Uterus (tissue), 4 donors: ENCODE results near the gene NECAB2. TPM values are rescaled to one million over a fixed set of nuclear protein-coding genes. Genes with fewer than 3 reads are reported as not detected.

Experiments
- DNase-seq, 2 donors: peaks; one replicate each; pipeline ENCODE4 v3.0.0-alpha.2; 2019 to 2020
- H3K27ac ChIP-seq, 2 donors: fragments of 200-600 bp; sonication (generic); 1 replicate in 1 of 2; 2 replicates in 1 of 2; pipeline ENCODE4 v1.5.1; 2016 to 2018
- H3K27me3 ChIP-seq, 2 donors: fragments of 200-600 bp; sonication (generic); one replicate each; pipeline ENCODE4 v1.5.1; 2018 to 2019; ENCODE audit warnings: control low read depth in 1 of 2
- H3K36me3 ChIP-seq, 2 donors: fragments of 200-600 bp; sonication (generic); one replicate each; pipeline ENCODE4 v1.5.1; 2019; ENCODE audit warnings: control low read depth in 1 of 2
- H3K4me1 ChIP-seq, 2 donors: fragments of 200-600 bp; sonication (generic); one replicate each; pipeline ENCODE4 v1.5.1; 2018 to 2019; ENCODE audit warnings: control low read depth in 1 of 2
- H3K4me3 ChIP-seq, 2 donors: fragments of 200-600 bp; sonication (generic); 1 replicate in 1 of 2; 2 replicates in 1 of 2; pipeline ENCODE4 v1.5.1; 2018 to 2019; ENCODE audit warnings: mild to moderate bottlenecking in 1 of 2
- H3K9me3 ChIP-seq, 2 donors: fragments of 200-600 bp; sonication (generic); one replicate each; pipeline ENCODE4 v1.5.1; 2019; ENCODE audit warnings: control low read depth in 1 of 2
- POLR2A ChIP-seq, 2 donors: fragments of 450-650 bp; IDR thresholded peaks; one replicate each; pipeline ENCODE4 v1.6.1; 2016; ENCODE audit warnings: antibody characterized with exemption in 2 of 2, mild to moderate bottlenecking in 1 of 2, moderate library complexity in 1 of 2
- intact Hi-C: fragments of 100-400 bp; cut with DNase I; formaldehyde crosslinking; loops from one replicate; pipeline ENCODE4 v1.15.1; 2023; ENCODE audit warnings: low total_unique reads
- total RNA-seq, 4 donors: library from RNA; depleted of rRNA in 3 of 4; stranded (reverse); fragments of >200 nt in 3 of 4; gene quantifications; one replicate each; pipeline versions ENCODE4 v1.1.0 to v1.2.4, GENCODE V29; 2014 to 2023
- TF ChIP-seq, protein P1 (sequence below), 4 experiments: fragments of 200-600 bp in 2 of 4; fragments of 450-650 bp in 2 of 4; sonication (generic) in 2 of 4; IDR thresholded peaks; one replicate each; pipeline ENCODE4 v1.5.1; 2016 to 2019; ENCODE audit warnings: antibody characterized with exemption in 4 of 4, mild to moderate bottlenecking in 2 of 4, moderate library complexity in 1 of 4
- donor health status: DM: yes; HTN: yes; CAD: no.

The NECAB2 gene
- total RNA-seq, 4 donors from 2014 or later, result 1.1 to 1.4 TPM; not detected in 2

DNA sequence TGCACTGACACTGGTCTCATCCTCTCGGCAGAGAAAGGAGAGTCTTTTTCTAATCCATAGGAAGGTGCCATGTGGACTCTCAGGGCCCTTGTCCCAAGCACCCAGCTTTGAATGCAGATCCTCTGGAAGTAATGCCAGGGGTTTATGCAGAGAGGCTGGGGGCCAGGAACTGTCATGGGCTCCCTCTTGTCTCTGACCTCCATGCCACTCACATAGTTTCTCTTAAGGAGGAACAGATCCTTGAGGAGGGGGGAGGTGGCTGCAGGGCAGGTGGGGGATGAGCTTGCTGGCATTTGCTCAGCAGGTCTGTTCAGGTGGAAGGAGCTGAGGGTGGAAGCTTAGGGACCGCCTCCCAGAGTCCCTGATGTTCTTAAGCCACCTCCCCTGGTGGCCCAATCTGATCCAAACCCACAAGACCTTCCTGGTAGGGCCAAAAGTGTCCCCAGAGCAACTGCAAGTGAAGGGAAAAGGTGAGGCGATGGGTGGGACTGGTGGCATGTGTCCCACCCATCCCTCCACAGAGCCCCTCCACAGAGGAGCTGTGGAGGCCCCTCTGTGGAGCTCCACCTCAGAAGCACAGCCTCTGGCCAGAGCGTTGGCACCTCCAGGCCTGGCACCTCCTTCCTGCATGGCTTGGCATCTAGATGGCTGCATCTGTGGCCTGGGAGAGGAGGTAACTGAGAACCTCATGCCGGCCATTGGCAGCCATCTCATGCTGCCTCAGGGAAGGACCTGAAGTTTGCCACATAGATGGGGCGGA lies 9.2 kb downstream of the NECAB2 start:
- intact Hi-C loops, result no loop called here
- Histone ChIP-seq H3K27ac (no peak overlapping the region), H3K9me3 (no peaks in the 10 kb centered on the region), H3K27me3 (no peaks in the 10 kb centered on the region), H3K36me3 (no peaks in the 10 kb centered on the region), H3K4me3 (no peak overlapping the region), H3K4me1 (no peaks in the 10 kb centered on the region)
- no peak for TF ChIP-seq POLR2A (IDR thresholded peaks at IDR 0.05)
- TF ChIP-seq, protein P1, sequence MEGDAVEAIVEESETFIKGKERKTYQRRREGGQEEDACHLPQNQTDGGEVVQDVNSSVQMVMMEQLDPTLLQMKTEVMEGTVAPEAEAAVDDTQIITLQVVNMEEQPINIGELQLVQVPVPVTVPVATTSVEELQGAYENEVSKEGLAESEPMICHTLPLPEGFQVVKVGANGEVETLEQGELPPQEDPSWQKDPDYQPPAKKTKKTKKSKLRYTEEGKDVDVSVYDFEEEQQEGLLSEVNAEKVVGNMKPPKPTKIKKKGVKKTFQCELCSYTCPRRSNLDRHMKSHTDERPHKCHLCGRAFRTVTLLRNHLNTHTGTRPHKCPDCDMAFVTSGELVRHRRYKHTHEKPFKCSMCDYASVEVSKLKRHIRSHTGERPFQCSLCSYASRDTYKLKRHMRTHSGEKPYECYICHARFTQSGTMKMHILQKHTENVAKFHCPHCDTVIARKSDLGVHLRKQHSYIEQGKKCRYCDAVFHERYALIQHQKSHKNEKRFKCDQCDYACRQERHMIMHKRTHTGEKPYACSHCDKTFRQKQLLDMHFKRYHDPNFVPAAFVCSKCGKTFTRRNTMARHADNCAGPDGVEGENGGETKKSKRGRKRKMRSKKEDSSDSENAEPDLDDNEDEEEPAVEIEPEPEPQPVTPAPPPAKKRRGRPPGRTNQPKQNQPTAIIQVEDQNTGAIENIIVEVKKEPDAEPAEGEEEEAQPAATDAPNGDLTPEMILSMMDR (IDR thresholded peaks at IDR 0.05), result no peak
- no peak for DNase-seq

DNA sequence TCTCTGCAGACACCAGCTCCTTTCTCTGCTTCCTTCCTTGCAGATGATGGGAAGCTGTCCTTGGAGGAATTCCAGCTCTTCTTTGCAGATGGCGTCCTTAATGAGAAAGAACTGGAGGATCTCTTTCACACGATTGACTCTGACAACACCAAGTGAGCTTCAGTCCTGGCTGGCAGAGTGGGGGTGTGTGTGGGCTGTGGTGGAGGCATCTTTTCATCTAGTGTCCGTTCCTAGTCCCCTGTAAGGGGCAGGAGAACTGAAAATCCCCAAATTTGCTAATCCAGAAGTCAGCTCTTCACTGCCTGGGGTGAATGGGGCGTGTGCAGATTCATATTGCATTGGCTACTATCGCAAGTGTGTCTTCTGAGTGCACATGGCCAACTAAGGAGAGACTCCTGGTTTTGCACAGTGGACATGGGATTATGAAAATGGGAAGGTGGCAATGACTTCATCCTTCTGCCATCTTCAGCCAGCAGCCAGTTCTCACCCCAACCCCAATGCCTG lies 10.4 kb downstream of the NECAB2 start:
- Histone ChIP-seq H3K36me3 (no peaks in the 10 kb centered on the region), H3K27me3 (no peaks in the 10 kb centered on the region), H3K4me1 (no peaks in the 10 kb centered on the region), H3K4me3 (no peak overlapping the region), H3K27ac (no peak overlapping the region), H3K9me3 (no peaks in the 10 kb centered on the region)
- DNase-seq, result no peak
- intact Hi-C loops, result no loop called here
- TF ChIP-seq, protein P1 (IDR thresholded peaks at IDR 0.05), result no peak
- TF ChIP-seq POLR2A (IDR thresholded peaks at IDR 0.05), result no peak

DNA sequence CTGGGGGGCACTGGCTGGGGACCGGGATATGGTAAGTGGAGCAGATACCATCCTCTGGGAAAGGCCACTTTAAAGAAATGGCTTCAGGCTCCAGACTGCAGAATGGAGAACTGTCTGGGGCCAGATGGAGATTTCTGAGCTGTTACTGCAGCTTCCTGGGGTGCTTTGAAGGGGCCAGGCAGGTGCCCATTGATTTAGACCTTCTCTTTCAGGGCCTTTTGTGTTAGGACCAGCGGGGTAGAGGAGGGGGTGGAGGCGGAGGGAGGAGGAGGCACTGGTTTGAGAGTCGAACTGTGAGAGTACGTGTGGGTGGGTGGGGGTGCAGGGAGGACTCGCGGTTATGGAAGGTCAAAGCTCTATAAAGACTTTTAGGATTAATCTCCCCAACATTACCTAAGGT lies 11.4 kb downstream of the NECAB2 start:
- DNase-seq, result no peak
- H3K27me3 ChIP-seq, result no peaks in the 10 kb centered on the region

DNA sequence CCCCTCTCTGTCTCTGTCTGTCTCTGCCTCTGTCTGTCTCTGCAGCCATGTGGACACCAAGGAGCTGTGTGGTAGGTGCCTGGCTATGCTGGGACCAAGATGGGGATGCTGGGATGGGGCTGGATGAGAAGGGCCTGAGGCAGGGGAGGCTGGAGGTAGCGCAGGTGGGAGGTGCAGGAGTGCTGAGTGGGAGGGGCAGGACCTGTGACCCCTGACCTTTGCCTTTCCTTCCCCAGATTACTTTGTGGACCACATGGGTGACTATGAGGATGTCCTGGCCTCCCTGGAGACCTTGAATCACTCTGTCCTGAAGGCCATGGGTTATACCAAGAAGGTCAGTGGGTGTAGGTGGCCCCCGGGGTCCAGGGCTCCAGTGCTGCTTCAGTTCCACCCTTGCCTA lies 12.8 kb downstream of the NECAB2 start:
- DNase-seq, result no peak
- Histone ChIP-seq H3K27ac (no peak overlapping the region), H3K27me3 (no peaks in the 10 kb centered on the region), H3K4me1 (no peaks in the 10 kb centered on the region), H3K36me3 (no peaks in the 10 kb centered on the region), H3K9me3 (no peaks in the 10 kb centered on the region), H3K4me3 (no peak overlapping the region)
- TF ChIP-seq POLR2A (IDR thresholded peaks at IDR 0.05), result no peak
- TF ChIP-seq, protein P1 (IDR thresholded peaks at IDR 0.05), result no peak
- intact Hi-C loops, result no loop called here

More for the DNA sequence above, 11.4 kb downstream of the NECAB2 start:
- H3K27ac ChIP-seq, result no peak overlapping the region
- no peak overlapping the region for H3K4me3 ChIP-seq
- H3K9me3 ChIP-seq, result no peaks in the 10 kb centered on the region
- intact Hi-C loops, result no loop called here
- no peaks in the 10 kb centered on the region for H3K36me3 ChIP-seq
- no peaks in the 10 kb centered on the region for H3K4me1 ChIP-seq
- TF ChIP-seq POLR2A (IDR thresholded peaks at IDR 0.05), result no peak
- TF ChIP-seq, protein P1 (IDR thresholded peaks at IDR 0.05), result no peak

DNA sequence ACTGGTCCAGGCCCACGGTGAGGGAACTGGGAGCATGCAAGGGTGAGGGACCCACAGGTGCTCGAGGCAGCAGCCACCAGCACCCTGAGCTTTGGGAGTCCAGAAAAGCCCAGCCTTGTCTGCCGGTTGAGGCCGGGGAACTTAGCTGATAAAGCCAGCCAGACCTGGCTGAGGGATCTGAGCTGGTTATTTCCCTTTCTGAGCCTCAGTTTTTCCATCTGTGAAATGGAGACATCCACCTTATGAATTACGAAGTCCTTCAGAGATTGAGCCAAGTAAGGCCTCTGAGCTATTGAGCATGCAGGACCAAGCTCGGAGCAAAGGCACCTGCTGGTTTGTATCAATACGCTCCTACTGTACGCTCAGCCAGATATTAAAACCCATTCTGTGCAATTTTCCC lies 13.8 kb downstream of the NECAB2 start:
- Histone ChIP-seq H3K36me3 (no peaks in the 10 kb centered on the region), H3K27ac (no peak overlapping the region), H3K9me3 (no peaks in the 10 kb centered on the region), H3K27me3 (no peaks in the 10 kb centered on the region), H3K4me3 (no peak overlapping the region), H3K4me1 (no peaks in the 10 kb centered on the region)
- intact Hi-C loops, result no loop called here
- DNase-seq, result no peak
- no peak for TF ChIP-seq POLR2A (IDR thresholded peaks at IDR 0.05)
- TF ChIP-seq, protein P1 (IDR thresholded peaks at IDR 0.05), result no peak
